GM10266 (cell line): ENCODE results near the gene DNAH11.

Experiments used
- DNase-seq: peaks from one replicate; pipeline ENCODE4 v3.0.0; 2012; ENCODE audit errors: extremely low spot score
- TF ChIP-seq, protein P1 (sequence below): IDR thresholded peaks from 2 replicates; pipeline ENCODE4 v1.5.1; 2012; ENCODE audit warnings: mild to moderate bottlenecking, low read depth; ENCODE audit not compliant: control insufficient read depth, insufficient read depth; ENCODE audit errors: missing control alignments

The DNAH11 gene

GRCh38 chr7:21641546-21641945 lies 98.7 kb downstream of the DNAH11 start:
- TF ChIP-seq, protein P1, sequence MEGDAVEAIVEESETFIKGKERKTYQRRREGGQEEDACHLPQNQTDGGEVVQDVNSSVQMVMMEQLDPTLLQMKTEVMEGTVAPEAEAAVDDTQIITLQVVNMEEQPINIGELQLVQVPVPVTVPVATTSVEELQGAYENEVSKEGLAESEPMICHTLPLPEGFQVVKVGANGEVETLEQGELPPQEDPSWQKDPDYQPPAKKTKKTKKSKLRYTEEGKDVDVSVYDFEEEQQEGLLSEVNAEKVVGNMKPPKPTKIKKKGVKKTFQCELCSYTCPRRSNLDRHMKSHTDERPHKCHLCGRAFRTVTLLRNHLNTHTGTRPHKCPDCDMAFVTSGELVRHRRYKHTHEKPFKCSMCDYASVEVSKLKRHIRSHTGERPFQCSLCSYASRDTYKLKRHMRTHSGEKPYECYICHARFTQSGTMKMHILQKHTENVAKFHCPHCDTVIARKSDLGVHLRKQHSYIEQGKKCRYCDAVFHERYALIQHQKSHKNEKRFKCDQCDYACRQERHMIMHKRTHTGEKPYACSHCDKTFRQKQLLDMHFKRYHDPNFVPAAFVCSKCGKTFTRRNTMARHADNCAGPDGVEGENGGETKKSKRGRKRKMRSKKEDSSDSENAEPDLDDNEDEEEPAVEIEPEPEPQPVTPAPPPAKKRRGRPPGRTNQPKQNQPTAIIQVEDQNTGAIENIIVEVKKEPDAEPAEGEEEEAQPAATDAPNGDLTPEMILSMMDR, result no peak
- DNase-seq, result no peak

DNA sequence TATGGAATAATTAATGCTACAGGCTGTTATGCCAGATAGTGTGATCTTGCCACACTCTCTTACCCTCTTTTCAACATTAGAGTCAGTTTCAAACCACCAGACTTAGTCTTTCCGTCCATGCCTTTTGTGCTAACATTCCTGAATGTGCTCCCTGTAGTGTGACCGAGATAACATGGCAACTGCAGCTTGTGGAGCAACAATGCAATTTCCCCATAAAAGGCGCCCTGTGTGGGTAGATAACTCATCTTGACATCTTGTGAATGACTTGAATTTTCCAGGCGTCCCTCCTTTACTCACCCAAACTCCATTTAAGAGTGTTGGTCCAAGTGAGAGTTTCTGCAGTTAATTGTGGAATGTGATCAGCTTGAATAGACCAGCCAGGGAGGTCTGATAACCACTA lies 99.6 kb downstream of the DNAH11 start:
- TF ChIP-seq, protein P1, result no peak
- DNase-seq, result no peak

GRCh38 chr7:21651697-21652096 lies 108.9 kb downstream of the DNAH11 start:
- TF ChIP-seq, protein P1, result no peak

GRCh38 chr7:21653623-21654022 lies 110.8 kb downstream of the DNAH11 start:
- DNase-seq, result no peak
- TF ChIP-seq, protein P1, result no peak

More at GRCh38 chr7:21651697-21652096, 108.9 kb downstream of the DNAH11 start:
- no peak for DNase-seq

DNA sequence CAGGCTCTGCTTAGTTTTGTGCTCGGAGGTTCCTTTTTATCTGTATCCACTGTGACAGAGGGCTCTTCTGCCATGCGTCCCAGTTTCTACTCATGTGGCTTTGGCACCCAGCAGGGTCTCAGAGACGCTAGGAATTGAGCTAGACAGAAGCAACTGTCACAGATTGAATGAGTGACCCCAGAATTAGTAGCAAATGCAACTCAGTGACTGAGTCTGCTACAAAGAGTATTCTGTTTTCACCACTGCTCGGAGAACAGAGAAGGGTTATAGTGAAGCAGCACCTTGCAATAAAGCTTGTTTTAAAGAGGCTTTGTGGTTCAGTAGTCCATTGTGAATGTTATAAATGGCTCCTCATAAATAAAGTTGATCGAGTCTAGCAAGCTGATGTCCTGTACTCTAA lies 113.2 kb downstream of the DNAH11 start:
- TF ChIP-seq, protein P1, result no peak
- DNase-seq, result no peak

GRCh38 chr7:21656796-21657195 lies 114.0 kb downstream of the DNAH11 start:
- no peak for DNase-seq
- TF ChIP-seq, protein P1, result no peak

DNA sequence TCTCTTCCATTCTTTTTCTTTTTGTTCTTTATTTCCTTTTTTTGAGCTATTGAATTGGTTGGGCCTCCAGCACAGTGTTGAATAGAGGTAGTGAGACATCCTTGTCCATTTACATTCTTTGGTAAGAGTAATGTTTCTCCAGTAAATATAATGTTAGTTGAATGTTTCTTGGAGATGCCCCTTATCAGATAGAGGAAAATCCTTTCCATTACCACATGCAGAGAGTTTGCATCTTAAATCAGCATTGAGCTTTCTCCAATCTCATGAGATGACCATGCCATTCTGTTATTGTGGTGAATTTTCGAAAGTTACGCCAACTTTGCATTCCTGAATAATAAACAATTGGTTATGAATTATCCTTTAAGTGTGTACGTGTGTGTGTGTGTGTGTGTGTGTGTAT lies 127.7 kb downstream of the DNAH11 start:
- TF ChIP-seq, protein P1, result no peak

More for the DNA sequence above, 127.7 kb downstream of the DNAH11 start:
- no peak for DNase-seq
